Chondrocyte (in vitro differentiated cells): ENCODE data around the gene NETO2. TPM values are rescaled to one million over a fixed set of nuclear protein-coding genes. Genes with fewer than 3 reads are reported as not detected.

Experiments used
- DNase-seq: peaks from one replicate; pipeline ENCODE4 v3.0.0; 2021; ENCODE audit warnings: mixed read lengths, low spot score
- H3K27ac Mint-ChIP-seq: one replicate; pipeline ENCODE4 v1.8.0; 2021; ENCODE audit warnings: mild to moderate bottlenecking, moderate library complexity, mixed read lengths; ENCODE audit not compliant: unreplicated experiment
- H3K27me3 Mint-ChIP-seq: 2 replicates; pipeline ENCODE4 v1.8.0; 2021; ENCODE audit warnings: low read depth, mixed read lengths
- H3K36me3 Mint-ChIP-seq: 2 replicates; pipeline ENCODE4 v1.8.0; 2021; ENCODE audit warnings: low read depth, mixed read lengths
- H3K4me1 Mint-ChIP-seq: 2 replicates; pipeline ENCODE4 v1.8.0; 2021; ENCODE audit warnings: low read depth, mild to moderate bottlenecking, mixed read lengths
- H3K4me3 Mint-ChIP-seq: one replicate; pipeline ENCODE4 v1.8.0; 2021; ENCODE audit warnings: mild to moderate bottlenecking, moderate library complexity, mixed read lengths; ENCODE audit not compliant: unreplicated experiment
- H3K9me3 Mint-ChIP-seq: 2 replicates; pipeline ENCODE4 v1.8.0; 2021; ENCODE audit warnings: low read depth, mixed read lengths
- total RNA-seq: library from RNA; stranded (reverse); gene quantifications from 3 replicates; pipeline ENCODE4 v1.2.1, GENCODE V29; 2021
- TF ChIP-seq, protein P1 (sequence below): fragments of 200-600 bp; sonication (generic); IDR thresholded peaks from 2 replicates; pipeline ENCODE4 v1.5.0; 2021; ENCODE audit warnings: antibody characterized with exemption, mild to moderate bottlenecking, moderate library complexity

The NETO2 gene
- total RNA-seq, 1 donor from 2014 or later: 9.0 TPM

DNA sequence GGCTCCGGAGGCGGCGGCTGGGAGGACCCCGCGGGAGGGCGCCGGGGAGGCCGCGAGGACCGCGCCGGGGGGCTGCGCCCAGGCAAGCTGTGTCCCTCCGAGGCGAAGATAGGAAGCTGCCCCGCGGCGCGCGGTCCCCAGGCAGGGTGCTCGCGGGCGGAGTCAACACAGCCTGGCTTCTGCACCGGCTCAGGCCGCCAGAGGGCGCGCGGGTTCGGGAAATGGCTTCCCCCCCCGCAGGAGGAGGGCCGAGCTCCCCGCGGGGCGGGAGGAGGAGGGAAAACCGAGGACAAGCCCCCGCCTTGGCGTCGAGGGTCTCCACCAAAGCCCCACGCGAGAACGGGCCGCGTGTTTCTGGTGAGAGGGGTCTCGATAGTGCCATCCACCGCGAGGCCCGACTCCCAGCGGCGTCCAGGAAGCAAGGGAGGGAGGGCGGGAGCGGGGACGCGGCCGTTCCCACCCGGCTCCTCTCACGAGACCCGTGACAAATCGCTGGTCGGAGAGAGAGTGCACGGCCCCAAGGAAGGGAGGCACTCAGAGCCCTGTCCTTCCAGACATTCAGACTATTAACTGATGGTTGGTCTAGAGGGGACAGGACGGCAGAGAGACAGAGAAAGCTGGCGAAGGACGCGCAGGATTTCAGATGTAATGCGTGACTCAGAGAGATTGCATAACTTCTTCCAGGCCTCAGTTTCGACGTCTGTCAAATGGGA, 105.8 kb downstream of the NETO2 start:
- no peaks in the 10 kb centered on the region for H3K4me1 Mint-ChIP-seq
- H3K27me3 Mint-ChIP-seq: no peaks in the 10 kb centered on the region
- TF ChIP-seq, protein P1, sequence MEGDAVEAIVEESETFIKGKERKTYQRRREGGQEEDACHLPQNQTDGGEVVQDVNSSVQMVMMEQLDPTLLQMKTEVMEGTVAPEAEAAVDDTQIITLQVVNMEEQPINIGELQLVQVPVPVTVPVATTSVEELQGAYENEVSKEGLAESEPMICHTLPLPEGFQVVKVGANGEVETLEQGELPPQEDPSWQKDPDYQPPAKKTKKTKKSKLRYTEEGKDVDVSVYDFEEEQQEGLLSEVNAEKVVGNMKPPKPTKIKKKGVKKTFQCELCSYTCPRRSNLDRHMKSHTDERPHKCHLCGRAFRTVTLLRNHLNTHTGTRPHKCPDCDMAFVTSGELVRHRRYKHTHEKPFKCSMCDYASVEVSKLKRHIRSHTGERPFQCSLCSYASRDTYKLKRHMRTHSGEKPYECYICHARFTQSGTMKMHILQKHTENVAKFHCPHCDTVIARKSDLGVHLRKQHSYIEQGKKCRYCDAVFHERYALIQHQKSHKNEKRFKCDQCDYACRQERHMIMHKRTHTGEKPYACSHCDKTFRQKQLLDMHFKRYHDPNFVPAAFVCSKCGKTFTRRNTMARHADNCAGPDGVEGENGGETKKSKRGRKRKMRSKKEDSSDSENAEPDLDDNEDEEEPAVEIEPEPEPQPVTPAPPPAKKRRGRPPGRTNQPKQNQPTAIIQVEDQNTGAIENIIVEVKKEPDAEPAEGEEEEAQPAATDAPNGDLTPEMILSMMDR: peak; percentile 98
- DNase-seq: peak; percentile 93
- peak overlapping the region; percentile 79 for H3K4me3 Mint-ChIP-seq
- peak overlapping the region; percentile 49 for H3K27ac Mint-ChIP-seq
- no peaks in the 10 kb centered on the region for H3K36me3 Mint-ChIP-seq
- no peaks in the 10 kb centered on the region for H3K9me3 Mint-ChIP-seq

DNA sequence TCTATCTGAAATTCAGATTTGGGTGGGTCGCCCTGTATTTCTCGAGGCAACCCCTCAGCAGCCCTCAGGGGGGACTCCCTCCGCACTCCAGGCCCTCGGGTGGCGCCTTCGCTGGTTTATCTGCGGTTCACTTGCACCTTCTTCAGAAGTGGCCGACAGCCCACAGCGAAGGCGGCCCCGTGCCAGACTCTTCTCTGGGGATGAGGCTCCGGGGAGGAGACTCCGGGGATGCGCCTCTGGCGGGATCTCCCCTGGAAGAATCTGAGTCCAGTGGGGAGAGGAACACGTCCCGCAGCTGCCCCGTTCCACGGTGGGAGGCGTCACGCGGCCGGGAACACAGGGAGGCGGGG, 106.4 kb downstream of the NETO2 start:
- no peak for DNase-seq
- Mint-ChIP-seq H3K36me3 (no peaks in the 10 kb centered on the region), H3K4me1 (no peaks in the 10 kb centered on the region), H3K9me3 (no peaks in the 10 kb centered on the region), H3K4me3 (peak overlapping the region; percentile 79), H3K27ac (no peak overlapping the region), H3K27me3 (no peaks in the 10 kb centered on the region)
- TF ChIP-seq, protein P1: no peak

DNA sequence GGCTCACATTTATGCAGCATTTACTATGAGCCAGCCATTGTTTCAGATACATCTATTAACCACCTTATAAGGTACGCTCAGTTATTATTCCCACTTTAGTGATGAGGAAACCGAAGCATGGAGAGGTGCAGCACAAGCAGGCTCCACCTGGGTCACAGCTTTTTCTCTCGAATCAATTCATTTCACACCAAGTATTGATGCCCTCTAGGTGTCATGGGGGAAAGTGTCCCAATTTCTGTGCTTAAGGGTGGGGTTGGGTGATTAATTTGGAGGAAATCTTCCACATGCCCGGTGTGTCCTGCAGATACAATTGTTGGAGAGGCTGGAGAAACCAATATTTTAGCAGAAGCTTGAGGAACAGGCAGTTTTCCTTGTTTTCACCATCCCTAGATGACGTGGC, 107.5 kb downstream of the NETO2 start:
- no peaks in the 10 kb centered on the region for H3K9me3 Mint-ChIP-seq
- H3K36me3 Mint-ChIP-seq: no peaks in the 10 kb centered on the region
- no peak overlapping the region for H3K27ac Mint-ChIP-seq
- no peak overlapping the region for H3K4me3 Mint-ChIP-seq
- no peaks in the 10 kb centered on the region for H3K4me1 Mint-ChIP-seq
- no peak for DNase-seq
- H3K27me3 Mint-ChIP-seq: no peaks in the 10 kb centered on the region
- TF ChIP-seq, protein P1: no peak

DNA sequence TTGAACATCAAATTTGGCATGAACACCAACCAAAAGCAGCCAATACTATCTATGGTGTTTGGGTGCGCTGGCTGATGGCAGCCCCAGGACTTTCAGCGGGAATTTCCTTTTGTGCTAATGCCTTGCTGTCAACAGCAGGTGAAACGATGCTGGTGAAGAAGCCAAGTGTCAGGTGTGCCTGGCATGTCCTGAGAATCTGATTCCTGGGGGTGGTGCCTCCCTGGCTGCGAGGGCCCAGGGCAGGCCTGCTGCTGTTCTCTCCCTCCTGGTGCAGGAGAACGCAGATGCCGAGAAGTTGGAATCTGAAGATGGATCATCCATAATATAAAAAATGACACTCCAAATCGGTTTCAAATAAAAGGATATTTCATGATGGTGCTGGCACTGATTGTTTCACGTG, 108.3 kb downstream of the NETO2 start:
- TF ChIP-seq, protein P1: no peak
- no peak overlapping the region for H3K4me3 Mint-ChIP-seq
- no peaks in the 10 kb centered on the region for H3K4me1 Mint-ChIP-seq
- no peak for DNase-seq
- H3K27ac Mint-ChIP-seq: no peak overlapping the region
- no peaks in the 10 kb centered on the region for H3K9me3 Mint-ChIP-seq
- no peaks in the 10 kb centered on the region for H3K36me3 Mint-ChIP-seq
- H3K27me3 Mint-ChIP-seq: no peaks in the 10 kb centered on the region

DNA sequence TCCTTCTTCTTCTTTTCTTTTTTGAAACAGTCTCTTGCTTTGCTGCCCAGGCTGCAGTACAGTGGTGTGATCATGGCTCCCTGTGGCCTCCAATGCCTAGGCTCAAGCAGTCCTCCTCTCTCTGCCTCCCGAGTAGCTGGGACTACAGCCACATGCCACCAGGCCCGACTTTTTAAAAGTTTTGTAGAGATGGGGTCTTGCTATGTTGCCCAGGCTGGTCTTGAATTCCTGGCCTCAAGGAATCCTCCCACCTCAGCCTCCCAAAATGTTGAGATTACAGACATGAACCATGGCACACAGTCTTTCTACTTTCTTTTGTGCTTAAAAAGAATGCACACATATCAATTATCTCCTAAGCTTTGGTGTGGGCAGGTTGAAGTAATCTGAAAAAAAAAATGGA, 109.3 kb downstream of the NETO2 start:
- TF ChIP-seq, protein P1: no peak
- no peak overlapping the region for H3K4me3 Mint-ChIP-seq
- no peaks in the 10 kb centered on the region for H3K4me1 Mint-ChIP-seq
- H3K9me3 Mint-ChIP-seq: no peaks in the 10 kb centered on the region
- H3K36me3 Mint-ChIP-seq: no peaks in the 10 kb centered on the region
- H3K27ac Mint-ChIP-seq: no peak overlapping the region
- H3K27me3 Mint-ChIP-seq: no peaks in the 10 kb centered on the region
- no peak for DNase-seq
